Vagina (tissue), 2 donors: ENCODE data around the gene IRF2. TPM values are rescaled to one million over a fixed set of nuclear protein-coding genes. Genes with fewer than 3 reads are reported as not detected.

ENCODE experiments used
- DNase-seq, 2 donors: peaks; one replicate each; pipeline ENCODE4 v3.0.0-alpha.2; 2017; ENCODE audit errors: extremely low spot score in 2 of 2
- H3K27ac ChIP-seq: fragments of 200-600 bp; sonication (generic); one replicate; pipeline ENCODE4 v1.5.1; 2019
- H3K27me3 ChIP-seq: fragments of 200-600 bp; sonication (generic); one replicate; pipeline ENCODE4 v1.5.1; 2019
- H3K36me3 ChIP-seq, 2 donors: fragments of 200-600 bp; sonication (generic); one replicate each; pipeline ENCODE4 v1.5.1; 2017 to 2019
- H3K4me1 ChIP-seq: fragments of 200-600 bp; sonication (generic); one replicate; pipeline ENCODE4 v1.5.1; 2019
- H3K4me3 ChIP-seq, 2 donors: fragments of 200-600 bp; sonication (generic); 1 replicate in 1 of 2; 2 replicates in 1 of 2; pipeline ENCODE4 v1.5.1; 2016 to 2019
- H3K9me3 ChIP-seq: fragments of 200-600 bp; sonication (generic); one replicate; pipeline ENCODE4 v1.5.1; 2019
- POLR2A ChIP-seq, 2 donors: fragments of 450-650 bp; IDR thresholded peaks; one replicate each; pipeline ENCODE4 v1.6.1; 2017; ENCODE audit warnings: antibody characterized with exemption in 2 of 2, mild to moderate bottlenecking in 2 of 2, moderate library complexity in 2 of 2
- POLR2AphosphoS5 ChIP-seq, 2 donors: sonication (generic); formaldehyde crosslinking; IDR thresholded peaks; one replicate each; pipeline ENCODE4 v1.9.0; 2017; ENCODE audit warnings: antibody characterized with exemption in 2 of 2, mild to moderate bottlenecking in 2 of 2, low read depth in 1 of 2; ENCODE audit not compliant: insufficient read depth in 1 of 2
- intact Hi-C: fragments of 100-400 bp; cut with DNase I; formaldehyde crosslinking; loops from one replicate; pipeline ENCODE4 v1.15.1; 2023
- total RNA-seq: library from RNA; depleted of rRNA; stranded (reverse); fragments of >200 nt; gene quantifications from one replicate; pipeline ENCODE4 v1.2.3, GENCODE V29; 2016
- TF ChIP-seq, protein P1 (sequence below), 3 experiments: fragments of 450-650 bp in 2 of 3; fragments of 200-600 bp in 1 of 3; sonication (generic) in 1 of 3; IDR thresholded peaks; one replicate each; pipeline ENCODE4 v1.5.1; 2017 to 2019; ENCODE audit warnings: antibody characterized with exemption in 3 of 3, mild to moderate bottlenecking in 2 of 3, moderate library complexity in 2 of 3

Gene IRF2
- total RNA-seq, 1 donor from 2014 or later = 18.7 TPM

- Histone ChIP-seq H3K9me3 (no peaks in the 10 kb centered on the region), H3K4me3 (peak overlapping the region in 1 of 2 donors; percentile 34), H3K27ac (peak overlapping the region; percentile 82), H3K4me1 (peaks cover 64% of the 10 kb centered on the region), H3K36me3 (no peaks in the 10 kb centered on the region), H3K27me3 (no peaks in the 10 kb centered on the region)
- intact Hi-C loops = no loop called here
- TF ChIP-seq POLR2A (IDR thresholded peaks at IDR 0.05) = no peak
- TF ChIP-seq, protein P1, sequence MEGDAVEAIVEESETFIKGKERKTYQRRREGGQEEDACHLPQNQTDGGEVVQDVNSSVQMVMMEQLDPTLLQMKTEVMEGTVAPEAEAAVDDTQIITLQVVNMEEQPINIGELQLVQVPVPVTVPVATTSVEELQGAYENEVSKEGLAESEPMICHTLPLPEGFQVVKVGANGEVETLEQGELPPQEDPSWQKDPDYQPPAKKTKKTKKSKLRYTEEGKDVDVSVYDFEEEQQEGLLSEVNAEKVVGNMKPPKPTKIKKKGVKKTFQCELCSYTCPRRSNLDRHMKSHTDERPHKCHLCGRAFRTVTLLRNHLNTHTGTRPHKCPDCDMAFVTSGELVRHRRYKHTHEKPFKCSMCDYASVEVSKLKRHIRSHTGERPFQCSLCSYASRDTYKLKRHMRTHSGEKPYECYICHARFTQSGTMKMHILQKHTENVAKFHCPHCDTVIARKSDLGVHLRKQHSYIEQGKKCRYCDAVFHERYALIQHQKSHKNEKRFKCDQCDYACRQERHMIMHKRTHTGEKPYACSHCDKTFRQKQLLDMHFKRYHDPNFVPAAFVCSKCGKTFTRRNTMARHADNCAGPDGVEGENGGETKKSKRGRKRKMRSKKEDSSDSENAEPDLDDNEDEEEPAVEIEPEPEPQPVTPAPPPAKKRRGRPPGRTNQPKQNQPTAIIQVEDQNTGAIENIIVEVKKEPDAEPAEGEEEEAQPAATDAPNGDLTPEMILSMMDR (IDR thresholded peaks at IDR 0.05) = no peak
- no peak for DNase-seq
Observed at GRCh38 chr4:184448141-184448540, 26.2 kb downstream of the IRF2 start.

- H3K4me1 ChIP-seq = peaks cover 64% of the 10 kb centered on the region
- H3K36me3 ChIP-seq = no peaks in the 10 kb centered on the region
- peak overlapping the region; percentile 82 for H3K27ac ChIP-seq
- no peaks in the 10 kb centered on the region for H3K27me3 ChIP-seq
- H3K9me3 ChIP-seq = no peaks in the 10 kb centered on the region
- DNase-seq = no peak
- intact Hi-C loops = no loop called here
- H3K4me3 ChIP-seq = no peak overlapping the region
- TF ChIP-seq, protein P1 (IDR thresholded peaks at IDR 0.05) = no peak
- no peak for TF ChIP-seq POLR2AphosphoS5 (IDR thresholded peaks at IDR 0.05; ENCODE audit: insufficient read depth in 1 of 2, low read depth in 1 of 2)
- no peak for TF ChIP-seq POLR2A (IDR thresholded peaks at IDR 0.05)
Observed at GRCh38 chr4:184447664-184448063, 26.7 kb downstream of the IRF2 start.

GRCh38 chr4:184446132-184446658, 28.2 kb downstream of the IRF2 start:
- TF ChIP-seq POLR2A (IDR thresholded peaks at IDR 0.05) (no peak), POLR2AphosphoS5 (IDR thresholded peaks at IDR 0.05; ENCODE audit: insufficient read depth in 1 of 2, low read depth in 1 of 2) (no peak)
- TF ChIP-seq, protein P1 (IDR thresholded peaks at IDR 0.05) = no peak
- Histone ChIP-seq H3K4me1 (peaks cover 65% of the 10 kb centered on the region), H3K27ac (no peak overlapping the region), H3K27me3 (no peaks in the 10 kb centered on the region), H3K4me3 (no peak overlapping the region), H3K9me3 (no peaks in the 10 kb centered on the region), H3K36me3 (no peaks in the 10 kb centered on the region)
- intact Hi-C loops = no loop called here
- DNase-seq = no peak

DNA sequence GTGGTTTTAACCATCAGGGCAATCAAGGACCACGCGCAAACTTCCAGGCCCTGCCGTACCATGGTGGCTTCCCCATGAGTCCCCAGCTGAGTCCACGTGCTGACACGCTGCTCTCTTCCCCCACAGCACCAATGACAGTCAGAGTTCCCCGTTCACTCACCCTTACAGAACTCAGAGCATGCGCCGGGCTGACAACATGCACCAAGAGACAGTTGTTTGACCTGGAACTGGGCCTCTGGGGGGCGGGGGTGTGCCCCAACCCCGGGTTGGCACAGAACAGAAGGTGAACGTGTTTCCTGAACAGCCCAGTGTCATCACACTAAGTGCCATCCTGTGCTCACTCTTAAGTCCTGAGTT, 29.4 kb downstream of the IRF2 start:
- Histone ChIP-seq H3K4me1 (peaks cover 66% of the 10 kb centered on the region), H3K4me3 (no peak overlapping the region), H3K36me3 (no peaks in the 10 kb centered on the region), H3K9me3 (no peaks in the 10 kb centered on the region), H3K27me3 (no peaks in the 10 kb centered on the region), H3K27ac (no peak overlapping the region)
- TF ChIP-seq, protein P1 (IDR thresholded peaks at IDR 0.05) = no peak
- no peak for TF ChIP-seq POLR2AphosphoS5 (IDR thresholded peaks at IDR 0.05; ENCODE audit: insufficient read depth in 1 of 2, low read depth in 1 of 2)
- no peak for TF ChIP-seq POLR2A (IDR thresholded peaks at IDR 0.05)
- intact Hi-C loops = no loop called here
- DNase-seq = no peak

DNA sequence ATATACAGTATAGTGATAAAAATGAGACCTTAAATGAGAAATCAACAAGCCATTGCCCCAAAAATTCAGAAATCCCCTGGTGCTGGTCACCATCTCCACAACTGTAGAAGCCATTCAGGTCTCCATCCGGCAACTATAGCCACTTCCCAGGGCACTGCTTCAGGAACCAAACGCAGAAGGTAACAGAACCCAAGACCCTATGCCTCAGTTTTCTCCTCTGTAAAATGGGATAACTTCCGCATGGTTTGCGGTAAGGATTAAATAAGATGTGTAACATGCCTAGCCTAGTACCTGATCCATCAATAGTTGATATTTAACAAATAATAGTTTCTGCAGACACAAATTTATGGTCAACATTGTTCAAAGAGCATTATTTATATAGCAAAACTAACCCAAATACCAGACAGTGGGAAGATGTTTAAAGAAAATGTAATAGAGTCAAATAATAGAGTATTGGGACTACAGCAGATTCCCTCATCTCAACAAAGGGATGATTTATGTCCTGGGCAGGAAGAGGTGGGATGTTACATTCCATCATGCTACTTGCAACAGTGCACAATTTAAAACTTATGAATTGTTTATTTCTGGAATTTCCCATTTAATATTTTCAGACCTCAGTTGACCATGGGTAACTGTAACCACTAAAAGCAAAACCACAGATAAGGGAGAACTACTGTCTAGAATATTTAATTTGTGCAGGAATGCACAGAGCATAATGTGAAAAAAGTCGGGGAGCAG, 30.0 kb downstream of the IRF2 start:
- intact Hi-C loops = no loop called here
- Histone ChIP-seq H3K36me3 (no peaks in the 10 kb centered on the region), H3K4me1 (peaks cover 65% of the 10 kb centered on the region), H3K4me3 (no peak overlapping the region), H3K27me3 (no peaks in the 10 kb centered on the region), H3K27ac (no peak overlapping the region), H3K9me3 (no peaks in the 10 kb centered on the region)
- TF ChIP-seq POLR2A (IDR thresholded peaks at IDR 0.05) (no peak), POLR2AphosphoS5 (IDR thresholded peaks at IDR 0.05; ENCODE audit: insufficient read depth in 1 of 2, low read depth in 1 of 2) (no peak)
- TF ChIP-seq, protein P1 (IDR thresholded peaks at IDR 0.05) = no peak
- DNase-seq = no peak
